ENCODE results near the gene LGI1.
A peak's percentile ranks its signal among the peaks of the same experiment; 100 is the strongest.

LGI1 gene

GRCh38 chr10:93813507-93814465, 56.0 kb downstream of the LGI1 start:
- Histone ChIP-seq H3K4ac (ENCODE audit: low read depth, low read length) (no peak overlapping the region), H2BK120ac (ENCODE audit: low read depth, low read length) (no peak overlapping the region), H3K9ac (ENCODE audit: low read length) (no peak overlapping the region), H3K4me3 (ENCODE audit: low read length) (no peak overlapping the region), H3K79me2 (ENCODE audit: control insufficient read depth, insufficient read depth, low read length) (no peaks in the 10 kb centered on the region), H2AK5ac (ENCODE audit: low read length) (no peak overlapping the region), H3K23ac (ENCODE audit: low read length) (no peak overlapping the region), H3K27ac (ENCODE audit: low read depth, low read length) (no peak overlapping the region), H4K8ac (ENCODE audit: low read depth, low read length) (no peak overlapping the region), H3K18ac (ENCODE audit: low read length) (no peak overlapping the region), H3K56ac (ENCODE audit: low read length) (no peak overlapping the region), H2BK15ac (replicated peaks; ENCODE audit: low read depth) (no peak overlapping the region), H3K4me1 (ENCODE audit: control insufficient read depth, low read depth, low read length) (no peaks in the 10 kb centered on the region), H3K27me3 (ENCODE audit: insufficient read depth, low read length, poor library complexity) (no peaks in the 10 kb centered on the region), H3K79me1 (ENCODE audit: low read length) (no peaks in the 10 kb centered on the region), H3K4me2 (ENCODE audit: low read length) (no peak overlapping the region), H3K36me3 (ENCODE audit: control insufficient read depth, insufficient read depth, low read length) (no peaks in the 10 kb centered on the region), H2BK5ac (ENCODE audit: low read length) (no peak overlapping the region), H4K5ac (ENCODE audit: low read length) (no peak overlapping the region)
- DNase-seq, result peak; percentile 71
- no CpG with 5 or more reads among the region's 8 CpGs for WGBS (ENCODE audit: extremely low coverage, insufficient coverage, low lambda C conversion rate)

- Histone ChIP-seq H4K5ac (ENCODE audit: low read length) (no peak overlapping the region), H3K27me3 (ENCODE audit: insufficient read depth, low read length, poor library complexity) (no peaks in the 10 kb centered on the region), H3K4me1 (ENCODE audit: control insufficient read depth, low read depth, low read length) (no peaks in the 10 kb centered on the region), H3K4me3 (ENCODE audit: low read length) (no peak overlapping the region), H2BK120ac (ENCODE audit: low read depth, low read length) (no peak overlapping the region), H3K18ac (ENCODE audit: low read length) (no peak overlapping the region), H3K9ac (ENCODE audit: low read length) (no peak overlapping the region), H3K23ac (ENCODE audit: low read length) (no peak overlapping the region), H3K4me2 (ENCODE audit: low read length) (no peak overlapping the region), H2AK5ac (ENCODE audit: low read length) (no peak overlapping the region), H3K36me3 (ENCODE audit: control insufficient read depth, insufficient read depth, low read length) (no peaks in the 10 kb centered on the region), H3K79me1 (ENCODE audit: low read length) (no peaks in the 10 kb centered on the region), H2BK5ac (ENCODE audit: low read length) (no peak overlapping the region), H3K4ac (ENCODE audit: low read depth, low read length) (no peak overlapping the region), H3K56ac (ENCODE audit: low read length) (no peak overlapping the region), H3K79me2 (ENCODE audit: control insufficient read depth, insufficient read depth, low read length) (no peaks in the 10 kb centered on the region), H3K27ac (ENCODE audit: low read depth, low read length) (no peak overlapping the region), H2BK15ac (replicated peaks; ENCODE audit: low read depth) (no peak overlapping the region), H4K8ac (ENCODE audit: low read depth, low read length) (no peak overlapping the region)
- WGBS (ENCODE audit: extremely low coverage, insufficient coverage, low lambda C conversion rate), result no CpG with 5 or more reads among the region's 10 CpGs
- peak; percentile 57 for DNase-seq
These were observed 57.8 kb downstream of the LGI1 start for GRCh38 chr10:93815304-93816096.

- Histone ChIP-seq H3K4ac (ENCODE audit: low read depth, low read length) (no peak overlapping the region), H3K36me3 (ENCODE audit: control insufficient read depth, insufficient read depth, low read length) (no peaks in the 10 kb centered on the region), H3K9ac (ENCODE audit: low read length) (no peak overlapping the region), H3K4me2 (ENCODE audit: low read length) (no peak overlapping the region), H3K27ac (ENCODE audit: low read depth, low read length) (no peak overlapping the region), H2BK120ac (ENCODE audit: low read depth, low read length) (no peak overlapping the region), H3K79me2 (ENCODE audit: control insufficient read depth, insufficient read depth, low read length) (no peaks in the 10 kb centered on the region), H3K23ac (ENCODE audit: low read length) (no peak overlapping the region), H2AK5ac (ENCODE audit: low read length) (no peak overlapping the region), H3K4me3 (ENCODE audit: low read length) (no peak overlapping the region), H3K79me1 (ENCODE audit: low read length) (no peaks in the 10 kb centered on the region), H3K18ac (ENCODE audit: low read length) (no peak overlapping the region), H4K5ac (ENCODE audit: low read length) (no peak overlapping the region), H4K8ac (ENCODE audit: low read depth, low read length) (no peak overlapping the region), H3K4me1 (ENCODE audit: control insufficient read depth, low read depth, low read length) (no peaks in the 10 kb centered on the region), H3K56ac (ENCODE audit: low read length) (no peak overlapping the region), H2BK15ac (replicated peaks; ENCODE audit: low read depth) (no peak overlapping the region), H3K27me3 (ENCODE audit: insufficient read depth, low read length, poor library complexity) (peaks cover 2% of the 10 kb centered on the region), H2BK5ac (ENCODE audit: low read length) (no peak overlapping the region)
- no CpG with 5 or more reads among the region's 8 CpGs for WGBS (ENCODE audit: extremely low coverage, insufficient coverage, low lambda C conversion rate)
- DNase-seq, result peak; percentile 73
These were observed 58.5 kb downstream of the LGI1 start for GRCh38 chr10:93816123-93816747.

DNA sequence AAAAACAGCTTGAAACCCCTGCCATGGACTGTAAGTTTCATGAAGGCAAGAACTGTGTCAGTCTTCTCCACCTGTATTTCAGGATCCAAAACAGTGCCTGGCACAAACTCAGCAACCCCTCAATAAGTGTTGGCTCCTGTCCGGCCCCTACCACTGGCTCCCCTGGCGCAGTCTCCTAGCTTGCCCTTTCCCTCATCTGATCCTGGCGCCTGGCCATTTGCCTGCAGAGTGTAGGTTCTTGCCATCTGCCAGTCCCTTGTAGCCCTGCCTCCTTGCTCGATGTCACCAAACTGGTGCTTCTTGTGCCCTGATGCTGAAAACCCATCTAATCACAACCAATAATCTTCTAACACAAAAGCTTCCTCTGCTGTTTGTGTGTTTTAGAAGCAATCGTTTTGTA, 60.4 kb downstream of the LGI1 start:
- H2BK15ac ChIP-seq (replicated peaks; ENCODE audit: low read depth), result no peak overlapping the region
- WGBS (ENCODE audit: extremely low coverage, insufficient coverage, low lambda C conversion rate), result no CpG with 5 or more reads among the region's 5 CpGs
- peaks cover 2% of the 10 kb centered on the region for H3K27me3 ChIP-seq (ENCODE audit: insufficient read depth, low read length, poor library complexity)
- no peaks in the 10 kb centered on the region for H3K79me1 ChIP-seq (ENCODE audit: low read length)
- no peak overlapping the region for H3K18ac ChIP-seq (ENCODE audit: low read length)
- H3K27ac ChIP-seq (ENCODE audit: low read depth, low read length), result no peak overlapping the region
- H4K5ac ChIP-seq (ENCODE audit: low read length), result no peak overlapping the region
- H3K4me2 ChIP-seq (ENCODE audit: low read length), result no peak overlapping the region
- no peak overlapping the region for H3K9ac ChIP-seq (ENCODE audit: low read length)
- no peak for DNase-seq
- H3K4me3 ChIP-seq (ENCODE audit: low read length), result no peak overlapping the region
- H3K23ac ChIP-seq (ENCODE audit: low read length), result no peak overlapping the region
- H2AK5ac ChIP-seq (ENCODE audit: low read length), result no peak overlapping the region
- H3K4ac ChIP-seq (ENCODE audit: low read depth, low read length), result no peak overlapping the region
- H4K8ac ChIP-seq (ENCODE audit: low read depth, low read length), result no peak overlapping the region
- no peaks in the 10 kb centered on the region for H3K4me1 ChIP-seq (ENCODE audit: control insufficient read depth, low read depth, low read length)
- no peak overlapping the region for H2BK5ac ChIP-seq (ENCODE audit: low read length)
- H3K56ac ChIP-seq (ENCODE audit: low read length), result no peak overlapping the region
- H3K36me3 ChIP-seq (ENCODE audit: control insufficient read depth, insufficient read depth, low read length), result no peaks in the 10 kb centered on the region
- H2BK120ac ChIP-seq (ENCODE audit: low read depth, low read length), result no peak overlapping the region
- H3K79me2 ChIP-seq (ENCODE audit: control insufficient read depth, insufficient read depth, low read length), result no peaks in the 10 kb centered on the region

DNA sequence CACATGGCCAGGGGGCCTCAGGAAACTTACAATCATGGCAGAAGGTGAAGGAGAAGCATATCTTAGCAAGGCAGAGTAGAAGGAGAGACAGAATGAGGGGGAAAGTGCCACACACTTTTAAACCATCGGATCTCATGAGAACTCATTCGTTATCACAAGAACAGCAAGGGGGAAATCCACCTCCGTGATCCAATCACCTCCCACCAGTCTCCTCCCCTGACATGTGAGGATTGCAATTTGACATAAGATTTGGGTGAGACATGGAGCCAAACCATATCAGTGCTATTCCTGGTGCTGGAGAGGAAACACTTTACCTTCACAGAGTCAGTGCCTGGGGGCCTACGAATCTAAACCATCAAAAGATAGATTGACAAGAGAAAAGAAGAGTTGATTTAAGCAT, 61.8 kb downstream of the LGI1 start:
- Histone ChIP-seq H4K8ac (ENCODE audit: low read depth, low read length) (no peak overlapping the region), H2BK5ac (ENCODE audit: low read length) (no peak overlapping the region), H3K27ac (ENCODE audit: low read depth, low read length) (no peak overlapping the region), H3K36me3 (ENCODE audit: control insufficient read depth, insufficient read depth, low read length) (no peaks in the 10 kb centered on the region), H3K79me2 (ENCODE audit: control insufficient read depth, insufficient read depth, low read length) (no peaks in the 10 kb centered on the region), H3K4me3 (ENCODE audit: low read length) (no peak overlapping the region), H3K18ac (ENCODE audit: low read length) (no peak overlapping the region), H3K4ac (ENCODE audit: low read depth, low read length) (no peak overlapping the region), H4K5ac (ENCODE audit: low read length) (no peak overlapping the region), H3K23ac (ENCODE audit: low read length) (no peak overlapping the region), H3K79me1 (ENCODE audit: low read length) (no peaks in the 10 kb centered on the region), H3K4me2 (ENCODE audit: low read length) (no peak overlapping the region), H2AK5ac (ENCODE audit: low read length) (no peak overlapping the region), H3K9ac (ENCODE audit: low read length) (no peak overlapping the region), H3K4me1 (ENCODE audit: control insufficient read depth, low read depth, low read length) (no peaks in the 10 kb centered on the region), H3K27me3 (ENCODE audit: insufficient read depth, low read length, poor library complexity) (peaks cover 2% of the 10 kb centered on the region), H2BK15ac (replicated peaks; ENCODE audit: low read depth) (no peak overlapping the region), H3K56ac (ENCODE audit: low read length) (no peak overlapping the region), H2BK120ac (ENCODE audit: low read depth, low read length) (no peak overlapping the region)
- no CpG with 5 or more reads among the region's 4 CpGs for WGBS (ENCODE audit: extremely low coverage, insufficient coverage, low lambda C conversion rate)
- DNase-seq, result no peak
